Stimulated activated CD4-positive, alpha-beta T cell treated with anti-CD3 and anti-CD28 coated beads, Interleukin-15, amount 100 ng/mL, for 48 hours (primary cell): ENCODE data around the gene GSDME.

Experiments
- DNase-seq, 2 donors: peaks; one replicate each; pipeline ENCODE4 v3.0.0-alpha.2; 2020; ENCODE audit warnings: low read depth in 2 of 2

GSDME gene

DNA sequence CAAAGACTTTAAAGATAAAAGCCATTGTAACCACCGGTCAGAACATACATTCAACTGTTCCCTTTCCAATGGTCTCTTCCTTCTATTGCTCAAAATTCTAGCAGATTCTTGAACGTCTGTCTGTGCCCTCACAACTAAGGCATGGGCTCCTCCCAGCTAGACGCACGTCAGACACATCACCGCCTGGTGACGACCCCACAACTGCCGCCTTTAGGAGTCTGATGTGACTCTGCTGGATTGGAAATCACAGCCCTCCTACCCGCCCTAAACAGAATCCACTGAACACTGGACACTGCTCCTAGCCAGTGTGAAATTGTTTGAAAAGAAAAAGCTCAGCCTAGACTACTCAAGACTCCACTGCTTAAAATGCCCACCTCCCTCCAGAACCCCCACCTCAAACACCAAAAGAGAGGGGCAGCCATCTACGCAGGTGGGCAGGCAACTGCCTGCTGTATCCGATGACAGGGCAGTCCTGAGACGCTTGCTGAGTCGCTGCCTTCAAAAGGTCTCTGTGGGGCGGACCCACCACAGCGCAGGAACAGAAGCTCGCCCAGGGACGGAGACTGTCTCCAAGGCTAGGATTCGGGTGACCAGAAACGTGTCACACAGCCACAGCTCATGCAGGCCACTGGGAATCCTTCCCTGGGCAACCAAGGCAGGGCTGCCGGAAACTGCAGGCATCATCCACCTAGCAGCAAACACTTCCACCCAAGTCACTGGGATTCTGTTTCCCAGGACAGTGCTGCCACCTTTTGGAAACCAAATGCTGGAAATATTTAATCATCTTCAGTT, 34.7 kb downstream of the GSDME start:
- DNase-seq = no peak

- DNase-seq = no peak
Observed at GRCh38 chr7:24721481-24722001, 35.7 kb downstream of the GSDME start.

DNA sequence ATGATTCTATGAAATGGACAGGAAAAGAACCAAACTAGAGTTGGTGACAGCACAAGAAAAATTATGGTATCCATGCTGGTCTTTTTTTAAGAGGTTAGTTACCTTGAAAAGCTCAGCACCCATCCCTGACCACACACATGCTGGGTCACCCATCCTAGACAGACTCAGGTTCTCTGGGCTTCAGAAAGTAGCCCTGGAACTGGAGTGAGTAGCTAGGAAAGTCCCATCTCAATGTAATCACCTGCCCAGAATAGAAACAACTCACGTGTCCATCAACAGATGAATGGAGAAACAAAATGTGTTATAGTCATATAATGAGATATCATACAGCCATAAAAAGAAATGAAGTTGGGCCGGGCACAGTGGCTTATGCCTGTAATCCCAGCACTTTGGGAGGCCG, 37.0 kb downstream of the GSDME start:
- DNase-seq = no peak

- DNase-seq = no peak
Observed at GRCh38 chr7:24718977-24719491, 38.2 kb downstream of the GSDME start.

DNA sequence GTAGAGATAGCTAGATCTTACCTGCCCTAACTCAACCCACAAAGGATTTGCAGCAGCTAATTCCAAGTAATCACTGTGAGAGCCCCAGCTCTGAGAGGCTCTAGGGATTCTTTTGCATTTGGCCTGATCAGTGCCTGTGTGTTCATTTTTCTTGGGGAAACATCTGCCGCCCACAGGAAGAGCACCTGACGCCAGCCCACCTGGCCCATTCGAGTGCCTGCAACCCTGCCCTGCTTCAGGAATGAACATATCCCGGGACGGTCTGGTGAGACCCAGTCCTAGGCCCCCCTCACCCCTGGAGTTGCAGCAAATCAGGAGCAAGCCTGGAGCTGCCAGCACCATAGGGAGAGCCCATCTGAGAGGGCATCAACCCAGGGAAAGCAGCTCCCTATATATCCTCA, 38.8 kb downstream of the GSDME start:
- no peak for DNase-seq

DNA sequence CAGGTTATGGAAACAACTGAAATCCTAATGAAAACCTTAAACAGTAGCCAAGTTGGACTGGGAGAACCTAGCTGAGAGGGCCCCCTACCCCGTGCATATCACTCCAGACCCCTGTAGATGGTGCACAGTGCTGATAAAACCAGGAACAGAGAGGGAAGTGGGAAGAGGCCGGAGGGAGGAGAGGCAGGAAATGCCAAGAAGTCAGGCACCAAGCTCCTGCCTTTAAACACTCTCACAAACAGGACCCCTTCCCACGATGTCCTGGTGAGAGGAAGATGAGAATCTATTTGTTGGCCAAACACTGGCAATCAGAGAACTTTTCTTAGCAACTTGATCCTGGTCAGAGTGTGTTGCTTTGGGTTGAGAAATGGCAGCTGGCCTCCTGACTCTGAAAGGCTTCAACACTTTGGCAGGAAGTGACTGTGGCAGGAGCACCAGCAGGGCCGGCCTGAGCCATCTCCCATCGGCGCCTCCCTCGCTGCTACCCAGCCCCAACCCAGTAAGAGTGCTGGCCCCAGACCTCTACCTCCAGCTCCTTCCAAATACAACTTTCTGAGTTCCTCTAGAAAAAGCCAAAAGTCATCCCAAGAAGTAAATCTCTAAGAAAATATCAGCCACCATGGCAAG, 39.5 kb downstream of the GSDME start:
- no peak for DNase-seq

DNA sequence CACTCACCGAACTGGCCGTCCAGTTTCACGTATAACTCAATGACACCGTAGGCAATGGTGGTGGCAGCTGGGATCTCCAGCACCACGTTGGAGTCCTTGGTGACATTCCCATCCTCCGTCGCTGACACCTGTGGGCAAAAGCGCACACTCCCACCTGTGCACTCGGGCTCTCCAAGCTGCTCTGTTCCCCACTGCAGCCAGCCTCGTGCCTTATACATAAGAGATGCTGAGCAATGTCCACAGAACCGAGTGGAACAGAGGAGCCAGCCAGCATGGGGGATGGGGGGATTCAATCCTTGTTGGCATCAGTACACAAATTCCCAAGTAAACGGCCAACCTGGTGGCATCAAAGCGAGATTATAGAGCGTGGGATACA, 40.0 kb downstream of the GSDME start:
- no peak for DNase-seq

DNA sequence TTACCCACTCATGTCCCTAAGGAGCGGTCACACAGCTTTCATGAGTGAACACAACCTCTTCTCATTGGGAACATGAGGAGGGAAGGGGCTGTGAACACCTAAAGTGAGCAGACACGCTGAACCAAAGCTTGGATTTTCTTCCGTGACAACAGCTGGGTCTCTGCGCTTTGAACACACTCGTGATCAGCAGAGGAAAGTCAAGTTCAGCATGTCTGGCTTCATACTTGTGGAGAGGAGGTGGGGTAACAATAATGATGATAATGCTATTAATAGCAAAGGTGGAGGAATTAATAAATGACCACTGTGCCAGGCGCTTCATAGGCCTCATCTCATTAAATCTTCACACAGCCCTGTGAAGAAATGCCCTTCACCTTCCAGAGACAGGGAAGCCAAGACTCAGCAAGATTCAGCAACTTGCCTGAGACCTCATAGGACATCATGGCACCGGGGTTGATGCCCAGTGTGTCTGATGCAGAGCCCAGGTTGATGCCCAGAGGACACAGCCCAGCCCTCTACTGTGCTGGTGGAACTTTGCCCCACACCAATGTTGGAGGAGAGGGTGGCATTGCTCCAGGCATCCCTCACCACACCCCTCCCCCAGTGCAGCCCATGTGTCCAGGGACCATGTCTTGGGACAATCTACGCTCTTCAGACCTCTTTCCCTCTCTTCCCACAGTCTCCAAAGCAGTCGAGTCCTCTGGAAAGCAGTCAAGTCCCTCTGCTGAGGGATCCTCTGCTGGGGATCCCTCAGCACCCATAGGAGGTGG, 40.6 kb downstream of the GSDME start:
- DNase-seq = no peak

- DNase-seq = no peak
Observed at GRCh38 chr7:24715661-24716479, 41.4 kb downstream of the GSDME start.

DNA sequence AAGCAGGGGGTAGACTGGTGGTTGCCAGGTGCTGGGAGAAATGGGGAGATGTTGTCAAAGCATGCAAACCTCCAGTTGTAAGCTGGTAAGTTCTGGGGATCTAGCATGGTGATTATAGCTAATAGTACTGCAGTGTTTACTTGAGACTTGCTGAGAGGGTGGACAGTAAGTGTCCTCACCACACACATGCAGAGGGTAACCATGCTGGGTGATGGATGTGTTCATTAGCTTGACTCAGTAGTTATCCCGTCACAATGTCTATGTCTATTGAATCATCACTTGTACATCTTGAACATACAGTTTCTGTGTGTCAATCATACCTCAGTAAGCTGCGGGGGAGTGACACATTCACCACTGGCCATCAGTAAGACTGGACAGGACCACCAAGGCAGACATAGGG, 42.1 kb downstream of the GSDME start:
- DNase-seq = no peak

DNA sequence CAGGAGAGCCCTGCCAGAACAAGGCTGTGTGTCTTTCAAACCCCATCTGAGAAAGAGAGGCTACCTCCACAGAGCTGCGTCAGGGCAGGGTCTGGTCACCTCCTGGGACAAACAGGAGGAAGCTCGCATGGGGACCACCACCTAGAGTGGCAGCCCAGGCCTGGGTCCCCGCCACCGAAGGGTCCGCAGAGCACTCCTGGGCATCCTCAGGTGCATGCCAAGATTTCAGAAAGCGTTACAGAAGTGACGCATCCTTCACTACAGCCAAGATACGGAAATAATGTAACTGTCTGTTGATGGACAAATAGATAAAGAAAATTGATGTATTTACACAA, 42.6 kb downstream of the GSDME start:
- no peak for DNase-seq

- DNase-seq = no peak
Observed at GRCh38 chr7:24713850-24714675, 43.2 kb downstream of the GSDME start.

DNA sequence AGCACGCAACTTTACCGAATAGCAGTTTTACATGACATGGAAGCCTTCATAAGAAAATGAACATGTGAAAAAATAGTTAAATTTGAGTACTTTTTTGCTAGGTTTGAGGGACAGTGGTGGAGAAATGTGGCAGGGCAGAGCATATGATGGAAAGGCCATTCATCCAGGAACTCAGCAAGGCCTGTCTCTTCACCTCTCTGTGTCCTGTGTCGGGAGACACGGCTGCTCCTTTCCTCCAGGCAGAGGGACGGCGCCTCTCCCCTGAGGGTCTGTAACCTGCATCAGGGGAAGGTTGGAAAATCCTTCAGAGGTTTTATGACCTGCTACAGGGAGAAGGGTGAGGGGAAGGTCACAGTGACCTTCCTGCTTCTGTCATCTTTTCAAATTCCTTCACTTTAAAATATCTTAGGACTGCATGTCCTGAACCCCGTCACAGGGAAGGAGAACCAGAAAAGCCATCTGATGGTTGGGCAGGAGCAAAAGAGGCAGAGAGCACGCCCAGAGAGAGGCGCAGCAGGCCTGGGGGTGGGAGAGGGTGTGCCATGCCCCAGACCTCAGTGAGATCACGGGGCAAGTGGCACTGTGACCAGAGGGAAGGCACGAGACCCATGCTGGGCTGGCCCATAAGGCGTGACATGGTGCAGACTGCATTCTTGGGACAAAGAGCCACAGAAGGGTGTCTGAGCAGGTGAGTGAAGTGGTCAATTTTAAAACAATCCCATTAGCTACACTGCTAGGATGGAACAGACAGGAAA, 44.0 kb downstream of the GSDME start:
- DNase-seq = no peak

- DNase-seq = no peak
Observed at GRCh38 chr7:24709585-24710360, 47.5 kb downstream of the GSDME start.

DNA sequence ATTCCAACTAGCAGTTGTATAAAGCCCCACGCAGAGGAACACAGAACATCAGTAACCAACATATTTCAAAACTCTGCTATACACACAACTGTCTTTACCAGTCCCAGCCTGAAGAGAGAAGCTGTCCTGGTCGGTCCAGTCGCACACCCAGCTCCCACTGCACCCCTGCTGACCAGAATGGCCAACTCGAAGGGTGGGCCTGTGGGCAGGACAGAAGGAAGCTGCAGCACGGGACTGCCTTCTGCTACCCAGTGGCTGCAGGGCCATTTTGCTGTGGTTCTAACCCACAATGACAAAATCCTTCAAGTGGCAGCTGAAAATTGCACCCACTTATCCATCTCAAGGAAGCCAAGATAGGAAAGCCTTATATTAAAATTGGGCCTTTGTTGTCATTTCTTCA, 48.2 kb downstream of the GSDME start:
- no peak for DNase-seq

DNA sequence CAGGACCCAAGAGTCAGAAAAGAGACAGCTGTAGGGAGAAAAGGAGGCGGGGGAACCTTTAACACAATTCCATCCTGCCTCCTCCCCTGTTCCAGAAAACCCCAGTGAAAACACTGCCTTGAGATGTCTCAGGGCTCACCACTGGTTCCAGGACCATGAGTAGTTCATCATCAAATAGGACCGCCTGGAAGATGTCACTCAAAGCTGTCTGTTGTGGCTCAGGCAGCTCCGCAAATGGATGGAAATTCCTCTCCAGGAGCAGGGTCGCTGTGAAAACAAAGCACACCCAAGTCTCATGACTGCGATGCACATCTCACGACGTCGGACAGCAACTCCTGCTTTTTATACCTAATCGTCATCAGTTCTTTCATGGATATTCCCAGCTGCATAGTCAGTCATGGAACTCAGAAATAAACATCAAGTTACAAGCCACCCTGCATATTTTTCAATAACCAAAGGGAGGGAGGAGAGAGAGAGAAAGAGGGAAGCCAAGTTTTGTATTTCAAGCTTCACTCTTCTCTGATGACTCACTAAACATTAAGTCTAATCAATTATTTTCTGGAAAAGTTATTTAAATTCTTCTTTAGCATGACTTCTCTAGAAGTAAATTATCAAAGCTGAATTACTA, 49.2 kb downstream of the GSDME start:
- no peak for DNase-seq

DNA sequence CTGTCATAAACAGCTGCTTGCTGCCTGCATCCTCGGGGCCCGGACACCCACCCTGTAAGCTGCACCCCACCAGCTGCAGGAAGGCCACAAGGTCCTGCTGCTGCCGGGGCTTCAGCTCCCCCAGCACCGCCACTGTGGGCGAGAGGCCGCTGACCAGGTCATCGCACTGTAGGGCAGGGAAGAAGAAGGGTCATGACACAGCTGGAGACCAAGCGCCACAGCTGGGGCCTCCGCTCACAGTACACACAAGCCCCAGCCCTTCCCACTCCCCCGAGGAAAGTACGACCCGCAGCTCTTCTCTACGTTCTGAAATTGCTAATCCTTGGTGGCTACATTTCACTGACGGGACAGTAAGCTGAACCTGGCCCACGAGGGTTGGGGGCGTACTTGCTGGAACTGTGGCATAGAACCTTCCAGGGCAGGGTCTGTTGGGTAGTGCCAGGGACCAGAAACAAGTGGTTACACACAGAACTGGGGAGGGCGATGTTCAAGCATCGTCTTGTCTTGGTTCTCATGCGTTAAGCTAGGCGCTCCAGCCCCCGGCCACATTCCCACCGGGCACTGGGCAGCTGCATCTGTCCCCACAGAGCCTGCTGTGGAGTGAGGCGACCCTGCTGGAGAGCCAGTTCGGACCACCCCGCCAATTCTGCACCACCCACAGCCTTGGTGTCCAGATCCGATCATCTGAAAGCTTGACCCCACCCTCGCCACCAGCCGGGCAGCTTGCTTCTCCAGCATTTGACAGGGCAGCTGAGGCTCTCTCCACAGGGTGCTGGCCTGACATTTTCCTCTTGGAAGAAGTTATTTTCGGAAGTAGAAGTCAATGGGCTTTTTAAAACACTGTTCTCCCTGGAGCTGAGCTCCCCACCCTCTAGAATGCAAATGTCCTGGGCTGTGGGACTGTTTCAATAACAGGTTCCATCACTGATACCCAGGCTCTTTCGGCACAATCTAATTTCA, 50.8 kb downstream of the GSDME start:
- DNase-seq = no peak
